HG03196 (cell line): ENCODE measurements around the gene SAG.

Source experiments
- ATAC-seq: cut with Tn5 transposase; IDR thresholded peaks from one replicate; pipeline ENCODE4 v1.9.1; 2021; ENCODE audit not compliant: unreplicated experiment

The SAG gene

GRCh38 chr2:233307565-233307964, at the start of gene SAG:
TSS of gene SAG (plus strand) at chr2:233307816. CDS start at chr2:233309190, 1,374 bp downstream.
- ATAC-seq = no peak

GRCh38 chr2:233258211-233258610, 49.4 kb upstream of the SAG start:
- ATAC-seq = no peak

DNA sequence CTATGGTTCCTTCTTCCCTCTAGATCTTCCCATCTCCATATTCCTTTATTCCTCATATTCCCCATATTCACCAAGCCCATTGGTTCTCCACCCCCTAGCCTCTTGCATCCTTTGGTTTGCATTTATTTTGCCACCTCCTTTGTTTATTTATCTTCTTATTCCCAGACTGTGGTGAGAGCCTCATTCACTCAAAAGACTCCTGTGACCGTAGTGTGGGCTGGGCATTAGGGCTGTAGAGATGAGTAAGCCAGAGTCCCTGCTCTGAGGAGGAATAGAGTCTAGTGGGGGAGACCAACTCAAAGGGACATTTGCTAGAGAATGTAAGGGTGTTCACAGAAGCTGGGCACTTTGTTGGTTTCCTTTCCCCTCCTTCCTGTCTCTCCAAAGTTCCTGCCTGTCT, 47.9 kb upstream of the SAG start:
- no peak for ATAC-seq

DNA sequence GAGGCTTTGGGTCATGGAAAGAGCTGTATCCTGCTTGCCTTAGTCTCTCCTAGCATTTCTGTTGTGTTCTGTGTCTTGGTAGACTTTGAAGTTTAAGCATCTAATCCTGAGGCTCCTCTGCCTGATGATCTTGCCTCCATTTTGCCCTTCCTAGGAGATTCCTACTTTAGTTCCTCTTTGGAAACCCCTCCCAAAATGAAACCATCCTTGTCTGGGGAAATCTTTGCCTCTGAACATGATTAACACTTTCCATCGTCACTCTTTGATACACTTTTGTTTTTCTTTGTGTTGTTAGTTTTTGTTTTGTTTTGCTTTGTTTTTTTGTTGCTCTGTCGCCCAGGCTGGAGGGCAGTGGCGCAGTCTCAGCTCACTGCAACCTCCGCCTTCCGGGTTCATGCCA, 47.0 kb upstream of the SAG start:
- no peak for ATAC-seq

GRCh38 chr2:233261819-233262555, 45.6 kb upstream of the SAG start:
- ATAC-seq = no peak

GRCh38 chr2:233262562-233262961, 45.1 kb upstream of the SAG start:
- no peak for ATAC-seq

DNA sequence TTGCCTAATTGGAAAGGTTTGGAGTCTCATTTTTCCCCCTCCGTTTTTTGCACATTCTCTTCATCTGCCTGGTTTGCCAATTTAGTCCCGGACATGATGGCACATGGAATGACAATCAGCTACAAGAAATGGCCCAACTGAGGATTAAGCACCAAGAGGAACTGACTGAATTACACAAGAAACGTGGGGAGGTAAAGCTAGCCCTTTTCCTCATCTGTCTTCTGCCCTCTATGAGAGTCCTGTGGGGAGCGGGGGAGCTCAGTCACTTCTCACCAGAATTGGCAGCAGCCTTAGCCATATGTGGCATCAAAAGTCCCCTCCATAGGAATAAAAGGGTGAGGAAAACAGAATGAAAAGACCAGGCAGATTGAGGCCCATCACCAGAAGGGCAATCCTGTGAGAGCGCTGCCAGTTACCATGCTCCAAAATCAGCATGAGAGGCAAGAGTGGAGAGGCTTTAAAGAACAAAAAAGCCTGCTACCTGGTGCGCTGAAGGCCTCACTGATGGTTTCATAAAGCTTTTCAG, 44.5 kb upstream of the SAG start:
- ATAC-seq = no peak

GRCh38 chr2:233264667-233265066, 42.9 kb upstream of the SAG start:
- no peak for ATAC-seq

DNA sequence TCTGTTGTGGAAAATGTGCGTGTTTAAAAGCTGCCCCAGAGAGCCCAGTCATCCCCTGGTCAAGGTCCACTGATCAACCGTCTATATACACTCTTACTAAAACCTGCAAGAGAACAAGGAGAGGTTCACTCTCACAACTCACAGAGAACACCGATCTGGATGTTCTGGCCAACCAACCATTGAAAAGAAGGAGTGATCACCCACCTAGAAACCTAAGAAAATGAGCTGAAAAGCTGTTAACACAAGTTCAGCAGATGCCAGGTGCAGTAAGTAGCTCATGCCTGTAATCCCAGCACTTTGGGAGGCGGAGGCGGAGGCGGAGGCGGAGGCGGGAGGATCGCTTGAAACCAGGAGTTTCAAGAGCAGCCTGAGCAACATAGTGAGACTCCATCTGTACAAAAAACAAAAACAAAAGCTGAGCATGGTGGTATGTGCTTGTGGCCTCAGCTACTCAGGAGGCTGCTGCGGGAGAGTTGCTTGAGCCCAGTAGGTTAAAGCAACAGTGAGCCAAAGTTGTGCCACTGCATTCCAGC, 41.7 kb upstream of the SAG start:
- no peak for ATAC-seq

GRCh38 chr2:233266481-233266880, 41.1 kb upstream of the SAG start:
- no peak for ATAC-seq

DNA sequence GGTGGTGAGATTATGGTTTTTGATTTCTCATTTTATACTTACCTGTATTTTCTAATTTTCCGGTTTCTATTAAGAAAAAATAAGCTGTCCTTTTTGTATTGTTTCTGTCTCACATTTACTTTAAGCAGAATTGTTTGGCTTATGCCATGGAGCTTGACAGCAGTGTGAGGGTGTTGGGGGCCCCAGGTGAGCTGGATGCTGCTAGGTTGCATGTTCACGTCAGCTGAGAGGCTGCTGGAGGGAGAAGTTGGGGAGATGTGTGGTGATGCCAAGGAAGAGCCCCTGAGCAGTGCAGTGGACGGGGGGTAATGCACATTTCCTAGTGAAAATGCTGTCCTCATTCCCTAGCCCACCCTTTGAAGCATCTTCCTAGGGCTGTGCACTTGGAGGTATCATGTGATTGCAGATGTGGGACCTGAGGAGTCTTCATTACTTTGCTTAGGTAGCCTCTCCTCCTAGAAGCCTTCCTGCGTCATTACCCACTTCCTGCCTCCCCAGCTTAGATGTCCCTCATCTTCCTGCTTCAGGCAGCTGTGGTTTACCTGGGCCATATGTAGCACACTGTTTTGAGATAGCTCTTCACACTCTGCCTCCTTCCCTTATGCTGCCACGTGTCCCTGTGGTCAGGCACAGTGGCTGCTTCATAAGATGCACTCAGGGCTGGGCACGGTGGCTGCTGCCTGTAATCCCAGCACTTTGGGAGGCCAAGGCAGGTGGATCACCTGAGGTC, 39.9 kb upstream of the SAG start:
- peak; percentile 77 for ATAC-seq

- ATAC-seq = no peak
These were observed 37.2 kb upstream of the SAG start for GRCh38 chr2:233270366-233270765.

GRCh38 chr2:233270951-233271350, 36.7 kb upstream of the SAG start:
- ATAC-seq = no peak

GRCh38 chr2:233271693-233272092, 35.9 kb upstream of the SAG start:
- ATAC-seq = no peak

- no peak for ATAC-seq
These were observed 34.5 kb upstream of the SAG start for GRCh38 chr2:233273120-233273519.

DNA sequence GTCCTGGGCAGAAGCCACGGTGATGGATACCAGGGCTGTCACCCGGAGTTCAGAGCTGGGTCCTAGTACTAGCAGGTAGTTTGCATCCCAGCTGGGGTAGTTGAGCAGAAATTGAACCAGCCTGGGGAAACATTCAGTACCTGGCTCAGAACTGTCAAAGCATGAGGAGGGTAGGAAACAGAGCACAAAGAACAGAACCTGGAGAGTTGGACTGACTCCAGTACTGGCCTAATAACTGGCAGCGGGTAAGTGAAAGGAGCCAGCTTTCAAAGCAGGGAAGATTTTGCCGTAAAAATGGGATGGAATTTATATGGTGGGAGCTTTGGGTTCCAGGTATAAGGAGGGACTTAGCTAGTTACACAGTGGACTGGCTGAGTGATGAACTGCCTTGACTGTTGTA, 32.4 kb upstream of the SAG start:
- no peak for ATAC-seq

DNA sequence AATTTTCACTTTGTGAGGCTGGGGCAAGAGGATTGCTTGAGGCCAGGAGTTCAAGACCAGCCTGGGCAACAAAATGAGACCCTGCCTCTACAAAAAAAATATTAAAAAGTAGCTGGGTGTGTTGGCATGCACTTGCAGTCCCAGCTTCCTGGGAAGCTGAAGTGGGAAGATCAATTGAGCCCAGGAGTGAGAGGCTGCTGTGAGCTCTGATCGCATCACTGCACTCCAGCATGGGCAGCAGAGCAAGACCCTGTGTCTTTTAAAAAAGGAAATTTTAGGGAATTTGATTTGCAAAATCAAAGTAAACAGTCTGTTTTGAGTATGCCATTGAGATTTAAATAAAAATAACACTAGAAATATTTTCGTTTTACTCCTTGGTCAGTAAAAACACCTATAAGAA, 28.7 kb upstream of the SAG start:
- ATAC-seq = no peak

GRCh38 chr2:233280114-233280693, 27.4 kb upstream of the SAG start:
- no peak for ATAC-seq

GRCh38 chr2:233281553-233281952, 26.1 kb upstream of the SAG start:
- ATAC-seq = no peak

DNA sequence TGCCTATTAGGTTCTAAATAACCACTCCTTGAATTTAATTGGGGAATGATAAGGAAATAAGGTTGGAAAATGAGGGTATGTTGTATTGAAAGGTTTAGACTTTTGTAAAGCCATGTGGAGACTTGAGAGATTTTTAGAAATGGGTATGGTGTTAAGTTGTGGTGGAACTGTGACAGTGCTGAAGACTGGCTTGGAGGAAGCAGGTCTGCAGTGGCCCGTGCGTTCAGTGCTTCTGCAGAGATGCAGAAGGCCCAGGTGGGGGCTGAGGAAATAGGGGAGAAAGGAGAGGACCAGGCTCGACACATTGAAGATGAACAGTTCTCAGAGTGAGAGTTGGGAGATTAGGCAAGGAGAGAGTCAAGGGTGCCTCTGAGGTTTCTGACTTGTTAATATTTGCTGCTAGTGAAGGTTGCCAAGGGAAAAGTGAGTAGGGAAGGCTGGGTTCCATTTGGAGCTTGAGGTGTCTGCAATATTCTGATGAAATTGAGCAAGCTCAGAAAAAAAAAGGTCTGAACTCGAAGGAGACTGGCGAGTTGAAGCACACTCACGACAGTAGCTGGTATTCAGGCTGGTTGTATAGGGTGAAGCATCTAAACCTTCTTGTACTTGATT, 25.5 kb upstream of the SAG start:
- no peak for ATAC-seq

DNA sequence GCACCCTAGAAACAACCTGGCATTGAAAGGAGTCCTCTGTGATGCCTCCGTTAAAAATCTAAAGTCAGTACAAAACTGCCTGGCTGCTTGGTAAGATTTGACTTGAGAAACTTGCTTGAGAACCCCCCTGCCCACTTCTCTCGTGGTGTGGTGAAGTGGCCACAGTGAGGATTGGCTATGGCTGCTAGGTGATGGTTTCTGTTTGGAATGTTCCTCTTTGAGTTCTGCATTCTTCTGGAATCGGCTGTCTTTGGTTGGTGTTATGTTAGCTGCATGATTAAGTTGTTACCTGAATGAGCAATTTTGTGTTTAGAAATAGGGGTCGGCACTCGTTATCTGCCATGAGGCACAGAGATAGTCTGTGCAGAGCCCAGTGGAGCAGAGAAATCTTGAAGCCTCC, 21.7 kb upstream of the SAG start:
- ATAC-seq = no peak
